ENCODE results near the gene NPAS3.

NPAS3 gene

DNA sequence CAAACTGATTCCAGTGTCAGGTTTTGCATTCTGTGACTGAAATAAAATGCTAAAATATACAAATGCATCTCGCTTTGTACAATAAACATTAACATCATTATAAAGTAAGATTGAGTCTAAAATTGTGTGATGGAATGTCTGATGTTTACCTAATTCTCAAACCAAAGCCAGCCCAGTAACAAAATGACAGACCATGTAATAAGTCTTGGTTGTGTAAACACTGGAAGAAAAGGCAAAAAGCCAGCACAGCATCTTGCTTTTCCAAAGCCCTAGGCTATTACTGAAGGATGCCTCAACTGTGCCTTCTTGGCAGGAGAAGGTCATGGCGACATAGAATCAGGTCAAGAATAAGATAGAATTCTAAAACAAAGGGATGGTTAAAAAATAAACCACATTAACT, 842.6 kb downstream of the NPAS3 start:
- TF ChIP-seq GATA3 (IDR thresholded peaks at IDR 0.05; ENCODE audit: low read depth, low read length): no peak

DNA sequence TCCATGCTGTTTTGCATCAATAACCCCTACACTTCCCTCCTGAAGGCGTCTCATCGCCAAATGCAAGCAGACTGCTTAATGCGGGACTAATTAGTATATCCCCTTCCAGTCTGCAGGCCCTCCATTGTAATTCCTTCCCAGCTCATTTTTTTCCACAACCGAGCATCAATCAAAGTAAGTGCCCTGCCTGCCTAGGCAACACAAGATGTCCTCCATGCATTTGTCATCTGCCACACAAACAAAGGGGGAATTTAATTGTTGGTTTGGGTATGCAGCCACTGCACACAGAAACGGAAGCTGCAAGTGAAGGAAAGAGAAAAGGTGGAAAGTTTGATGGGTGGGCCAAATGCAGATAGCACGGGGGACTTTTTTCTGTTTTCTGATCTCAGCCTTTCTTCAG, 844.2 kb downstream of the NPAS3 start:
- TF ChIP-seq GATA3 (IDR thresholded peaks at IDR 0.05; ENCODE audit: low read depth, low read length): no peak
- no peak for TF ChIP-seq GATA2 (IDR thresholded peaks at IDR 0.05; ENCODE audit: low read depth, low read length)

DNA sequence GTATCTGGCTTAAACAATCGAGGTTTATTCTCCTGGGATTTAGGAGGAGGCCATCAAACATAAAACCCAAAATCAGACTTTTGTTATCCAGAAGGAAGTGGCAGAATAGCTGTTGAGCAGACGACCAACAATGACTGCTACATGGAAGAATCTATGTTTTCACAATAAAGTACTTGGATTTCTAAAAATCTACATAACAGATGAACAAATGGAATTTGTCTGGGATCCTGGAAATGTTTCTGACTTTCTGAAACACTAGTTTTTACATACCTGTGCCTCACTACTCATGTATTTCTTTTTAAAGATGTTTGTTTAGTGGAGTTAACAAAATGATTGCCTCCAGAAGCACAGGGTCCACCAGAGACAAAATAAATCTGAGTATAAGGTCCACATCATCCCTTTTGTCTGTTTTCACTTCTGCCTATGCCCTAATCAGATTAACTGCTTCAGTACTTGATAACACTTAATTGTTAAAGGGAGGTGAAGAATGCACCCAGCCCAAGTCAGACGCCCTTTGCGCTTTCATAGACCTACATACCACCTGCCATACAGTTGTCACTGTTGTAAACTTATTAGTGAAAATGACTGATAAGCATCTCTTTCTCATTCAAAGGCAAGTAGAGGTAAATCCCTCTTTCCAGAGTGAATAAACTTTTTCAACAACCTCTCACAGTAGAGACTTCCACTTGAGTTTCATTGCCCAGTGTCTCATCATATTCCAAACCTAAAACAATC, 847.6 kb downstream of the NPAS3 start:
- no peak for TF ChIP-seq GATA3 (IDR thresholded peaks at IDR 0.05; ENCODE audit: low read depth, low read length)
- no peak for TF ChIP-seq GATA2 (IDR thresholded peaks at IDR 0.05; ENCODE audit: low read depth, low read length)

DNA sequence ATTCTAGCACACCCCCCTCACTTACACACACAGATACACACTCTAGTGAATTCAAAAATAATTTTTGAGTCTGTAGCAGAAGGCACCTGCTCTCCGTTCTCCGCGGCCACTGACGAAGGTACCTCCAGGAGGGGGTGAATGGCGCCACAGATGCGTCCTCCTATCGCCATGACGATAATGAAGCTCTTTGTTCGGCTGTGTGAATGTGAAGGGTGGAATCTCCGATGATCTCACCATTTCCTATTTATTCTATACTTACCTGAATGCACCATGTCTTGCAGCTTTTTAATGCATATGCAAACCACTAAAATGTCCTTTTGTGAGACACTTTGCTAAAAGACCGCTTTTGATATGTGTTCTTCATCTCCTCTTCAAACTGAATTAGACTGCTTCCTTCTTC, 849.5 kb downstream of the NPAS3 start:
- TF ChIP-seq GATA3 (IDR thresholded peaks at IDR 0.05; ENCODE audit: low read depth, low read length) (no peak), GATA2 (IDR thresholded peaks at IDR 0.05; ENCODE audit: low read depth, low read length) (no peak)

DNA sequence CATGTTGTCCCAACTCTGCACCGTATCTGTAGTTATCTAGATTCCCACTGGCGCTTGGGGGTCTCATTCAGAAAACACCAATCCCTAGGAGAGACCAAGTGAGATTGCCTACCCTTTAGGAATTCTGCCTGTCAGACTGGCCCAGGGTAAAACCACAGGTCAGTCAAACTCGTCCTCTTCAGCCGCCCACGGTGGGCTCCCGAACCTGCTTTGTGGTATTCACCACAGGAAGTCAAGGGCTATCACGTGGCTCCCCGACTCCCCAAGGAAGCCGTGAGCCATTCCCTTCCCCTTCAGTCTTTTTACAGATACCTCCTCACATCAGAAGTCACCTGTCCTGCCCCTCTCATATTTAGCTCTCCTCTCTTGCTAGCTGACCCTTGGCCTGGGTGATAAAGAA, 852.3 kb downstream of the NPAS3 start:
- TF ChIP-seq GATA3 (IDR thresholded peaks at IDR 0.05; ENCODE audit: low read depth, low read length) (no peak), GATA2 (IDR thresholded peaks at IDR 0.05; ENCODE audit: low read depth, low read length) (no peak)

DNA sequence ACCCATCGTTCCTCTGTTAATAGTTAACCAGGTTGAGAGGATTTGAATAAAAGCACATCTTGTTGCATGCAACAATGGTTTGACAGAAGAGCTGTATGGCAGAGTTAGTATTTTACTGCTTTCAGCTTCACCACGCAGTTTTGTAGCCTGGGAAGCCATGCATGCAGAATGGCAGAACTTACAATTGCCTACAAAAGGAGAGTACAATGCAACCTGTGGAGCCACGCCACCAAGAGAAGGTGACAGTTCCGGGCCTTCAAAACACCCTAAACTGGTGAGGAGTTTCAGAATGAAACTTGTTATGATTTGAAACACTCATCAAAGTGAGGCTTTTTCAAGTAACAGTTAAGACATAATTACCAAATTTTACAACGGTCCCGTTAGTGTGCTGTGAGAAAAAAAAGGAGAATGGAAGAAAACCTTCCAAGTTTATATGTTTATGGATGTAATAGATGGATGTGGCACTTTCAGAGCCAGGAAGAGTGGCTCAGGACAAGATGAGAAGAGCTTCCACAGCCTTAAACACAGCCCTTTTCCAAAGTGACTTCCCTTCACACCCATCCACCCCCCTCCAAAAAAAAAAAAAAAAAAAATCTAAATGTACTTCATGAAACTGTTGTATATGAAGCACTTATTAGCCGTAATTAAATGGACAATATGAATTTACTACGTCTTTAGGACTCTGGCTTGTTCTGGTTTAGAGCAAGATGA, 853.5 kb downstream of the NPAS3 start:
- TF ChIP-seq GATA2 (IDR thresholded peaks at IDR 0.05; ENCODE audit: low read depth, low read length) (no peak), GATA3 (IDR thresholded peaks at IDR 0.05; ENCODE audit: low read depth, low read length) (no peak)

DNA sequence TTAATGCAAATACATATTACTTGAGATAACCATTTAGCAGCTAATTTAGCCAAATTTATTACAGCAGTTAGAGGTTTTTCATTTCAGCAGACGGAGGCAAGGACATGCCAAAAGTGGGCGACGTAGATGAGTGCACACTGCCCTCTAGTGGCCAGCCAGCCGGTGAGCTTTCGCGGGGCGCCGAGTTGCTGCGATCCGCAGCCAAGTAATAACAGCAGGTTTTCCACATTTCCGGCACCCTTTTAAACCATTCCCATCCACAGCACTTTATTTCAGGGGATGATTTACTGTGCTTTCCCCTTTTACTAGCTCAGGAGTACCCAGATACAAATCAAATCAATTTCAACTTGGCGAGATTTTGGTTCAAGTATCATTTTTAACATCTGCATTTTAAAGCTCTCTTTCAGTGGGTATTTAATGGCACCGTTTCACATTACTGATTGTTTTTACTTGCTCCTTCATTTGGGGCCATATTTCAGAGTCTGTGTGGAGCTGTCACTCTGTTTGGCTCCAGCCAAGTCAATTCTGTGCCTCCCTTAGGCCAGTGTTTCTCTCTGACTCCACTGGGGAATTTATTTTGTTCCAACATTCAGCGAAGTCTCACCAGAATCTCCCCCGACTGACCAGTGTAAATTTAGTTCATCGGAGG, 854.2 kb downstream of the NPAS3 start:
- TF ChIP-seq GATA2 (IDR thresholded peaks at IDR 0.05; ENCODE audit: low read depth, low read length) (peak; percentile 18; the same call in 1 of the 2 replicates), GATA3 (IDR thresholded peaks at IDR 0.05; ENCODE audit: low read depth, low read length) (no peak)

DNA sequence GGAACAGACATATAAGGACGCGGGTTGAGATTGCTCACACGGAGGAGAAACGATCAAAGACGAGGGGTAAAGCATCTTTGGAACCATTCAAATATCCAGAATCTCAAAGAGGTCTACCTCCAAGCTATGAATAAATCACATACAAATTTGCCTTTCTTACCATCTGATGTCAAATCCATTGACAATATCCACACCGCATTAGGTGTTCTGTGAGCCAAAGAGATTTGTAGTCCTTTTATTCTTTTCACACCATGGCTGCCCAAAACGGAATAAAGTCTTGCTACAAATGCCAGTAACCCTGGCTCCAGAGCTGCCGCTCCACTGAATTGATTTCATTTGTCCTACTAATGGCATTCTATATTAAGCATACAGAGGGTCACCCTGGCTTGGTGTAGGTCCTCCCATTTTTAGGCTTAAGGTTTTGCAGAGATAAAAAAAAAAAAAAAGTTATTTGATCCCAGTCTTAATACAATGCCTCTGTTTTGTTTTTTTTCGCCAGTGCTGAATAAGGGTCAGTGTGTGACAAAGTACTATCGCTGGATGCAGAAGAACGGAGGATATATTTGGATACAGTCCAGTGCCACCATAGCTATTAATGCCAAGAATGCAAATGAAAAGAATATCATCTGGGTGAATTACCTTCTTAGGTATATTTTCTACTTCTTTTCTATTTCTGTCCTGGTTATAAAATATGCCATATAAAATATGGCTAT, 854.9 kb downstream of the NPAS3 start:
- TF ChIP-seq GATA3 (IDR thresholded peaks at IDR 0.05; ENCODE audit: low read depth, low read length) (no peak), GATA2 (IDR thresholded peaks at IDR 0.05; ENCODE audit: low read depth, low read length) (no peak)

DNA sequence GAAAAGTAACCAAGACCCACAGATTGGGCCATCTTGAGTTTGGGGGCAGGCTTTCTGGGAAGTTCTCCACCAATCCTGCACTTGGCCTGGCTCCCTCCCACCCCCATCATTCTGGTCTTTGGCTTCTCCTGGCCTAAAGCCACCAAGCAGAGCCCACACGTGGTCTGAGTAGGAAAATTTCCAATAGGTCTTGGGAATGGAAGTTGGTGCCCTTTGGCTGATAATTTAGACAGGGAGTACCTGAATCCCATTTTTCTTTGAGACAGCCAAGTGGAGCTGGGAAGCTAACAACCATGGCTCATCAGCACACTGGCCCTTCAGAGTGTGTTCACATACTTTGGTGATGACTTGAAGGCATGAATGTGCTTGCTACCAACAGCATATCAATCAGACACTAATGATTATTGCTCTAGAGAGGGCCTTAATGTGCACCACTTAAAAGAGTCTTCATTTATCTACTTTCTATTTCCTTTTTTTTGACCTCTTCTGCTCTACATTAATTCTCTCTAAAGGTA, 856.2 kb downstream of the NPAS3 start:
- no peak for TF ChIP-seq GATA3 (IDR thresholded peaks at IDR 0.05; ENCODE audit: low read depth, low read length)
- no peak for TF ChIP-seq GATA2 (IDR thresholded peaks at IDR 0.05; ENCODE audit: low read depth, low read length)

DNA sequence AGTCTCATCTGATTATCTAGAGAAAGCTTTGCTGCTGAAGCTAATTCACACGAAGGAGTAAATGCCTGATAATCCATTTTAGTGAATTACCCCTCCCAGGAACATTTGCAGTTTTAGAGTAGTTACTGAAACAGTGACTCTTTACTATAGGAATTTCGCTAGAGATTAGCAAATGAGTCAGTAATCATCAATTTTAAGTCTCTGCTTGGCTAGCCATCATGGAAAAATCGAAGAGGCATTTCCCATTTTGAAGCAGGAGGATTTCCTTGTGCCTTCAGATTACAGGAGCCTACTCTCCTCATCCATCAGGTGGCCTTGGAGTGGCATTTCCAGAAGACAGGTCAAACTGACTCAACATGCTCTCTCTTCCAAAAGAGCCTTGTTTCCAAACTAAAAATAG, 857.7 kb downstream of the NPAS3 start:
- TF ChIP-seq GATA2 (IDR thresholded peaks at IDR 0.05; ENCODE audit: low read depth, low read length) (no peak), GATA3 (IDR thresholded peaks at IDR 0.05; ENCODE audit: low read depth, low read length) (no peak)

DNA sequence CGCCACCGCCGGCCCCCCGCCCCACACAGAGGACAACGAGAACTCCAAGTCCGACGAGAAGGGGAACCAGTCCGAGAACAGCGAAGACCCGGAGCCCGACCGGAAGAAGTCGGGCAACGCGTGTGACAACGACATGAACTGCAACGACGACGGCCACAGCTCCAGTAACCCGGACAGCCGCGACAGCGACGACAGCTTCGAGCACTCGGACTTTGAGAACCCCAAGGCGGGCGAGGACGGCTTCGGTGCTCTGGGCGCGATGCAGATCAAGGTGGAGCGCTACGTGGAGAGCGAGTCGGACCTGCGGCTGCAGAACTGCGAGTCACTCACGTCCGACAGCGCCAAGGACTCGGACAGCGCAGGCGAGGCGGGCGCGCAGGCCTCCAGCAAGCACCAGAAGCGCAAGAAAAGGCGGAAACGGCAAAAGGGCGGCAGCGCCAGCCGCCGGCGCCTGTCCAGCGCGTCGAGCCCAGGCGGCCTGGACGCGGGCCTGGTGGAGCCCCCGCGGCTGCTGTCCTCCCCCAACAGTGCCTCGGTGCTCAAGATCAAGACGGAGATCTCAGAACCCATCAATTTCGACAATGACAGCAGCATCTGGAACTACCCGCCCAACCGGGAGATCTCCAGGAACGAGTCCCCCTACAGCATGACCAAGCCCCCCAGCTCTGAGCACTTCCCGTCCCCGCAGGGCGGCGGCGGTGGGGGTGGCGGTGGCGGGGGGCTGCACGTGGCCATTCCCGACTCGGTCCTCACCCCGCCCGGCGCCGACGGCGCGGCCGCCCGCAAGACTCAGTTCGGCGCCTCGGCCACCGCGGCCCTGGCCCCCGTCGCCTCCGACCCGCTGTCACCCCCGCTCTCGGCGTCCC, 861.3 kb downstream of the NPAS3 start:
- TF ChIP-seq GATA3 (IDR thresholded peaks at IDR 0.05; ENCODE audit: low read depth, low read length) (no peak), GATA2 (IDR thresholded peaks at IDR 0.05; ENCODE audit: low read depth, low read length) (no peak)

DNA sequence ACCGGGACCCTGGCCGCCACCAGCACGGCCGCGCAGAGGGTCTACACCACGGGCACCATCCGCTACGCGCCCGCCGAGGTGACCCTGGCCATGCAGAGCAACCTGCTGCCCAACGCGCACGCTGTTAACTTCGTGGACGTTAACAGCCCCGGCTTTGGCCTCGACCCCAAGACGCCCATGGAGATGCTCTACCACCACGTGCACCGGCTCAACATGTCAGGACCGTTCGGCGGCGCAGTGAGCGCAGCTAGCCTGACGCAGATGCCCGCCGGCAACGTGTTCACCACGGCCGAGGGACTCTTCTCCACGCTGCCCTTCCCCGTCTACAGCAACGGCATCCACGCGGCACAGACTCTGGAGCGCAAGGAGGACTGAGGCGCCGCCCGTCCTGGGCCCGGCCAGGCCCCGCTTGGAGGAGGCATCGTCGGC, 862.1 kb downstream of the NPAS3 start:
- TF ChIP-seq GATA3 (IDR thresholded peaks at IDR 0.05; ENCODE audit: low read depth, low read length): no peak
- TF ChIP-seq GATA2 (IDR thresholded peaks at IDR 0.05; ENCODE audit: low read depth, low read length): no peak

DNA sequence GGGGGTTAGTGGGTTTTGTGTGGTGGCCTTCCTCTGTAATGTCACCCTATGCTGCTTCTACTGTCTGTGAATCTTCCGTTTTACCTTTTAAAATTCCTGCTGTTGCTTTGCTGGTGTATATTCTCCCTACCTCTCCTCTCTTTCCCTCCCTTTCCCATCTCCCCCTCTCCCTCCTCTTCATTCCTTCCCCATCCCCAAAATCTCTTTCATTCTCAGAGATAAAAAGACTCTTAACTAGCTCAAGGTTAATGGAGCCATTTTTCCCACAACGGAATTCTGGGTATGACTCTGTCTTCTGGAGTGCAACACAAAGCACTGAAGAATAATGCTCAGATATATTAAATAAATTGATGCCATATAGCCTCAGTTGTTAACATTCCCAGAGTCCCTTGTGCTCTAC, 864.1 kb downstream of the NPAS3 start:
- TF ChIP-seq GATA3 (IDR thresholded peaks at IDR 0.05; ENCODE audit: low read depth, low read length) (no peak), GATA2 (IDR thresholded peaks at IDR 0.05; ENCODE audit: low read depth, low read length) (no peak)
